ENCODE measurements around the gene FGF11.
"Not testable (repeated sequence)": the region's sequence is repeated elsewhere in the genome, so short reads cannot be mapped to it uniquely, and the experiment has no call there.

FGF11 gene

GRCh38 chr17:7480089-7480384 is 40.7 kb downstream of the FGF11 start:
- no peak for DNase-seq

- DNase-seq = not testable (repeated sequence)
Measured at GRCh38 chr17:7481275-7481674, 42.0 kb downstream of the FGF11 start, which contains the start of gene SLC35G6. Gene SLC35G6, plus strand, starts transcription at chr17:7481446. Its CDS starts 71 bp downstream, at chr17:7481517.

- not testable (repeated sequence) for DNase-seq
Measured at GRCh38 chr17:7481842-7482741, 42.8 kb downstream of the FGF11 start.

- not testable (repeated sequence) for DNase-seq
Measured at GRCh38 chr17:7482742-7483088, 43.4 kb downstream of the FGF11 start.

GRCh38 chr17:7483255-7484066 is 44.1 kb downstream of the FGF11 start:
- DNase-seq = peak; percentile 90 to 96 (median 92)

DNA sequence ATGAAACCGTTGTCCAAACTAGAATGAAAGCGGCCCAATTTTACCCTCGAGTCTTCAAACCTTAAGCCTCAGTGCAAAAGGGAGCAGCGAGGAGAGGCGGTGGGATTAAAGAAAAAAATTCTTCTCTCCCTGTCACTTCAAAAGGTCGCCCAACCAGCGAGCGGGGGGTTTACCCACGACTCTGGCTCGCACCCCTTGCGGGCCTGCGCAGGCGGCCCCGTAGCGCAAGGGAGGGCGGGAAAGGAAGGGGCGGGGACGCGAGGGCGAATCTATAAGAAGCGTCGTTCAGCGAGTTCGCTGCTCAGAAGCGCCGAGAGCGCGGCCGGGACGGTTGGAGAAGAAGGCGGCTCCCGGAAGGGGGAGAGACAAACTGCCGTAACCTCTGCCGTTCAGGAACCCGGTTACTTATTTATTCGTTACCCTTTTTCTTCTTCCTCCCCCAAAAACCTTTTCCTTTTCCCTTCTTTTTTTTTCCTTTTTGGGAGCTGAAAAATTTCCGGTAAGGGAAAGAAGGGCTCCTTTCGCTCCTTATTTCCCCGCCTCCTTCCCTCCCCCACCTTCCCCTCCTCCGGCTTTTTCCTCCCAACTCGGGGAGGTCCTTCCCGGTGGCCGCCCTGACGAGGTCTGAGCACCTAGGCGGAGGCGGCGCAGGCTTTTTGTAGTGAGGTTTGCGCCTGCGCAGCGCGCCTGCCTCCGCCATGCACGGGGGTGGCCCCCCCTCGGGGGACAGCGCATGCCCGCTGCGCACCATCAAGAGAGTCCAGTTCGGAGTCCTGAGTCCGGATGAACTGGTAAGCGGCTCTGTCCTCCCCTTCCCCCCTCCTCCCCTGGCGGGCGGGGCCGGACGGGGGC is 45.0 kb downstream of the FGF11 start, which contains the start of gene POLR2A:
TSS of gene POLR2A (plus strand) at position 300 of the 852 bp plus-strand sequence.
- peak; percentile 92 to 98 (median 96) for DNase-seq

DNA sequence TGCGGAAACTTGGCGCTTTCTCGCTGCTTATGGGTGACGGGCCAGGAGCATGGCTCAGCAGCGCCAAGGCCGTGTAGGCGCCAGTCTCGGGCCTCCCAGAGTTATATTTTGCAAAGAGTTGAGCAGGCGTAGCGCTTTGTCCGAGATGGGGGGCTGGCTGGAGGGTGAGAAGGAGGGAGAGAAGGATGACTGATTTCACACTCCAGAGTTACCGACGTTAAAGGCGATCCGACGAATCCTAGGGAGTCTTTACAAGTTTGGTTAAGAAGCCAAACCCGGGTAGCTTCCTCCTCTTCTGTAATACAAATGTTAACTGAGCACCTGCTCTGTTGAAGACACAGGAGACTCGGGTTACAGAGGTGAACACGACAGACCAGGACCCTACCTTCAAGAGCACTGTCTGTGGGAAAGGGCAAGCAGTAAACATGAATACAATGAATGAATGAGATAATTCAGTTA is 45.6 kb downstream of the FGF11 start:
- DNase-seq = no peak

DNA sequence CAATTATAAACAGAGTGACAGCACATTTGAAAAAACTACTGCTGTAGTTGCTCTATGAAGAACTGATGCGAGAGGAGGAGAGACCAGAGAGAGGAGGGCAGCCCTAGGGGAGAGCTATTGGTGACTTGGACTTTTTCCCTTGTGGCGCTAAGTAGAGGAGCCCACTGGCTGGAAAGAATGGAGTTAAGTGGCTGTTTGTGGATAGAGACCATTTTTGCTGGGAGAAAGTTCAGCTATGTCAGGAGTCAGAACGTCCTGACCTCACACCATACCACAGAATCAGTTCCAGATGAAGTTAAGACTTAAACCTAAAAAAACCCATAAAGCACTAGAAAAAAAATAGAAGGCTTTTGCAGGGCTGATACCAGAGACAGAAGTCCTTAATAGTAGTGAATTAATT is 46.9 kb downstream of the FGF11 start:
- no peak for DNase-seq

DNA sequence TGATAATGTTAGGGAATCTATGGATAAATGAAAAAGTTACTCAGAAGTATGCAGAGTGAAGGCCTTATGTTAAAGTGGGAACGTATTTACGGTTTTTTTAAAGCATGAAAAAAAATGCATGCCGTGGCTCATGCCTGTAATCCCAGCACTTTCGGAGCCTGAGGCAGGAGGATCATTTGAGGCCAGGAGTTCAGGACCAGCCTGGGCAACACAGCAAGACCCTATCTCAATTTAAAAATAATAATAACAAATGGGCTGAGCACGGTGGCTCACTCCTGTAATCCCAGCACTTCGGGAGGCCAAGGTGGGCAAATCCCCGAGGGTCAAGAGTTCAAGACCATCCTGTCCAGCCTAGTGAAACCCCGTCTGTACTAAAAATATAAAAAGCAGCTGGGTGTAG is 50.8 kb downstream of the FGF11 start:
- DNase-seq = no peak

GRCh38 chr17:7491583-7491982 is 52.3 kb downstream of the FGF11 start:
- DNase-seq = no peak

- DNase-seq = no peak
Measured at GRCh38 chr17:7493941-7494340, 54.6 kb downstream of the FGF11 start.
